ENCODE results near the gene CNIH2. TPM values are rescaled to one million over a fixed set of nuclear protein-coding genes. Genes with fewer than 3 reads are reported as not detected.

Gene CNIH2
- total and polyA plus RNA-seq, 2 of the 8 experiments (the other 6 are each of a cell fraction or from before 2014, with no cell fraction given), result 12.5 to 15.8 TPM

DNA sequence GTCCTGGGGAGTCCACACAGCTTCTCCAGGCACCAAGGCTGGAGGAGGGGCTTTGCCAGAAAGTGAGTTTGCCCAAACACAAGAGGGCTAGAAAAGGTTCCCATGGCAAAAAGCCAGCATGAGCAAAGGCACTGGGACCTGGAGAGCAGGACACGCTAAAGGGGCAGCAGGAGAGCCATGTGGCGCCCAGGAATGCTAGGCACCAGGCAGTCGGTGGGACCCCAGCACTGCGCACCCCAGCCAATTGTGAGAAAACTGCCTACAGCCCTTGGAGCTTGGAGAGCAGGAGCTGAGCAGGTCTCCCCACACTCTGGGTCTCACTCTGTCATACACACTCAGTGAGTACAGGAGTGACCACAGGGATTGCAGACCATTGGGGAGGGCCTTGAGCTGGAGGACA is 14.7 kb upstream of the CNIH2 start:
- H2BK5ac ChIP-seq (ENCODE audit: low read depth, low read length), result no peak overlapping the region
- H3K79me2 ChIP-seq (ENCODE audit: control insufficient read depth in 1 of 2, insufficient read depth in 2 of 2, low read length in 2 of 2), result peaks cover 0 to 5% of the 10 kb centered on the region in 2 experiments; a peak in 1 of 4 replicates
- H2BK20ac ChIP-seq (ENCODE audit: low read length), result no peak overlapping the region
- no peak overlapping the region for H3K9ac ChIP-seq (replicated peaks in 1 of 4; ENCODE audit: extremely low read depth in 1 of 4, low read depth in 3 of 4, low read length in 3 of 4)
- DNase-seq (ENCODE audit: low read depth in 1 of 2, low spot score in 2 of 2) (no peak), FAIRE-seq (no peak)
- no peak overlapping the region for H3K4me2 ChIP-seq (ENCODE audit: insufficient read depth in 1 of 2, low read depth in 2 of 2, low read length in 2 of 2)
- 92% methylated on average over 4 of the region's 4 CpGs; no CpG with 5 or more reads in 1 of the 2 experiments for WGBS, 2 experiments (ENCODE audit: extremely low coverage in 1 of 2, insufficient coverage in 1 of 2, insufficient read length in 1 of 2, insufficient replicate concordance in 2 of 2, low coverage in 1 of 2, low lambda C conversion rate in 2 of 2, missing lambda C conversion rate in 1 of 2)
- no peaks in the 10 kb centered on the region for H3K9me3 ChIP-seq (ENCODE audit: insufficient read depth in 2 of 2, low read depth in 1 of 2, low read length in 1 of 2)
- H3K4me3 ChIP-seq (ENCODE audit: extremely low read depth in 1 of 4, insufficient read depth in 2 of 4, low read depth in 3 of 4, low read length in 4 of 4), result no peak overlapping the region
- no peaks in the 10 kb centered on the region; the same call in 1 of the 2 replicates for H3K79me1 ChIP-seq (ENCODE audit: low read depth, low read length)
- H2AFZ ChIP-seq (ENCODE audit: low read length), result no peak overlapping the region
- peaks cover 8% of the 10 kb centered on the region for H3K23me2 ChIP-seq (ENCODE audit: low read depth, low read length)
- no peak overlapping the region for H2BK15ac ChIP-seq (ENCODE audit: low read length)
- H2BK12ac ChIP-seq (ENCODE audit: low read depth, low read length), result no peak overlapping the region
- no peak overlapping the region for H3K18ac ChIP-seq (ENCODE audit: extremely low read depth, low read length)
- H3K4ac ChIP-seq (replicated peaks; ENCODE audit: insufficient read length, low read depth, low read length), result no peak overlapping the region
- H3K36me3 ChIP-seq (ENCODE audit: control insufficient read depth in 2 of 4, insufficient read depth in 4 of 4, low read length in 3 of 4), result peaks cover 14 to 27% (median 20%) of the 10 kb centered on the region in 4 experiments; a peak in 7 of 8 replicates
- no peaks in the 10 kb centered on the region for H3K27me3 ChIP-seq (replicated peaks in 1 of 4; ENCODE audit: control insufficient read depth in 3 of 4, extremely low read depth in 1 of 4, insufficient read depth in 3 of 4, low read length in 3 of 4)
- H4K8ac ChIP-seq (ENCODE audit: extremely low read depth, insufficient read depth, low read length), result no peak overlapping the region
- POLR2A ChIA-PET (ENCODE audit: partially characterized antibody), result interaction anchor here (0.6 to 2.5 kb wide), 4 partner anchors 22 to 1488 kb away, joined by 3 to 6 read pairs (median 3); no protein-coding TSS in a partner anchor
- H3K4me1 ChIP-seq (replicated peaks in 1 of 4; ENCODE audit: control insufficient read depth in 3 of 4, insufficient read depth in 4 of 4, low read length in 3 of 4), result peaks cover 0 to 5% (median 3%) of the 10 kb centered on the region in 4 experiments; a peak in 5 of 7 replicates
- no peak overlapping the region for H4K91ac ChIP-seq (replicated peaks; ENCODE audit: insufficient read length, low read length)
- no peak overlapping the region for H4K5ac ChIP-seq (ENCODE audit: insufficient read length, low read depth, low read length)
- H3K27ac ChIP-seq (ENCODE audit: low read depth, low read length), result no peak overlapping the region
- CTCF ChIA-PET (ENCODE audit: partially characterized antibody), result interaction anchor here (1.0 to 2.8 kb wide), 11 partner anchors 9 to 49 kb away, joined by 3 to 7 read pairs (median 4); no protein-coding TSS in a partner anchor
- no peak overlapping the region for H3K14ac ChIP-seq (ENCODE audit: insufficient read length)
- H2BK120ac ChIP-seq (replicated peaks; ENCODE audit: low read depth, low read length), result no peak overlapping the region
- peaks cover 11 to 29% of the 10 kb centered on the region in 2 experiments for H4K20me1 ChIP-seq (replicated peaks in 1 of 2; ENCODE audit: control insufficient read depth in 1 of 2, insufficient read depth in 2 of 2, low read length in 2 of 2)
- H2AK5ac ChIP-seq (ENCODE audit: low read depth, low read length), result no peak overlapping the region
- H3K23ac ChIP-seq (ENCODE audit: insufficient read length), result no peak overlapping the region
- no peak for TF ChIP-seq RFX5 (IDR thresholded peaks at IDR 0.05; ENCODE audit: borderline replicate concordance, low read depth, low read length)
- TF ChIP-seq ATF2 (IDR thresholded peaks at IDR 0.05; ENCODE audit: low read length), result no peak
- H3K56ac ChIP-seq (replicated peaks; ENCODE audit: insufficient read length, low read depth, low read length), result peak overlapping the region; percentile 27

Measured in H1 (cell line).